AG04449 (cell line): Measurements from ENCODE around the gene ATP6V1C2.

Experiments
- CTCF ChIA-PET: fragments of 350-600 bp; formaldehyde crosslinking; extraction: SDS; loops from one replicate; lab custom pipeline; 2021; ENCODE audit warnings: antibody characterized with exemption; lab: Yijun Ruan, JAX
- POLR2A ChIA-PET: fragments of 400-600, 350-600 bp; formaldehyde crosslinking; extraction: SDS; loops from one replicate; lab custom pipeline; 2020; ENCODE audit warnings: antibody characterized with exemption, inconsistent platforms; lab: Yijun Ruan, JAX
- DNase-seq: peaks from one replicate; pipeline ENCODE4 v3.0.0-alpha.2; 2010; ENCODE audit warnings: low read depth, low spot score
- H3K4me3 ChIP-seq: 2 replicates; pipeline ENCODE4 v1.5.1; 2011; ENCODE audit warnings: low read depth, mild to moderate bottlenecking, control low read depth, low read length
- CTCF ChIP-seq: IDR thresholded peaks from one replicate; pipeline ENCODE4 v1.5.1; 2011; ENCODE audit warnings: mild to moderate bottlenecking, moderate library complexity, low read length, control low read depth, inconsistent platforms; ENCODE audit not compliant: insufficient read depth; ENCODE audit errors: missing control alignments

Gene ATP6V1C2

GRCh38 chr2:10834068-10834655 lies 112.7 kb downstream of the ATP6V1C2 start:
- ChIA-PET CTCF (interaction anchor here (1.0 to 12.0 kb wide), 13 partner anchors 8 to 748 kb away, joined by 3 to 609 read pairs (median 33); partner anchors contain the start of gene KCNF1), POLR2A (no interaction called here)
- TF ChIP-seq CTCF, result no peak
- no peak overlapping the region for H3K4me3 ChIP-seq
- no peak for DNase-seq
